Transverse colon (tissue), 4 donors: ENCODE results near the gene SPPL2C. TPM values are rescaled to one million over a fixed set of nuclear protein-coding genes. Genes with fewer than 3 reads are reported as not detected.
"Not testable (repeated sequence)": the region's sequence is repeated elsewhere in the genome, so short reads cannot be mapped to it uniquely, and the experiment has no call there.

Experiments
- DNase-seq: peaks from one replicate; pipeline ENCODE4 v3.0.0-alpha.2; 2019
- H3K27ac ChIP-seq, 4 donors: fragments of 200-600 bp; sonication (generic); 2 replicates each; pipeline ENCODE4 v1.5.1; 2016 to 2018; ENCODE audit warnings: inconsistent platforms in 4 of 4
- H3K27me3 ChIP-seq: fragments of 200-600 bp; sonication (generic); 2 replicates; pipeline ENCODE4 v1.5.1; 2017; ENCODE audit warnings: inconsistent platforms
- H3K36me3 ChIP-seq, 4 donors: fragments of 200-600 bp; sonication (generic); 2 replicates each; pipeline ENCODE4 v1.5.1; 2017 to 2019; ENCODE audit warnings: inconsistent platforms in 4 of 4
- H3K4me1 ChIP-seq, 4 donors: fragments of 200-600 bp; sonication (generic); 2 replicates each; pipeline ENCODE4 v1.5.1; 2017 to 2020; ENCODE audit warnings: inconsistent platforms in 4 of 4
- H3K4me3 ChIP-seq, 4 donors: fragments of 200-600 bp; sonication (generic); 1 replicate in 1 of 4; 2 replicates in 3 of 4; pipeline versions ENCODE4 v1.5.1 to v1.6.1; 2017 to 2019; ENCODE audit warnings: inconsistent platforms in 4 of 4
- H3K9me3 ChIP-seq, 2 donors: fragments of 200-600 bp; sonication (generic); 2 replicates each; pipeline ENCODE4 v1.5.1; 2017 to 2019; ENCODE audit warnings: inconsistent platforms in 2 of 2
- CTCF ChIP-seq, 5 experiments: fragments of 200-600 bp in 3 of 5; fragments of 450-650 bp in 2 of 5; sonication (generic) in 3 of 5; IDR thresholded peaks; 1 replicate in 2 of 5; 2 replicates in 3 of 5; pipeline ENCODE4 v1.5.1; 2016 to 2017; ENCODE audit warnings: antibody characterized with exemption in 5 of 5, inconsistent platforms in 3 of 5, mild to moderate bottlenecking in 2 of 5, moderate library complexity in 1 of 5
- EP300 ChIP-seq: sonication (generic); formaldehyde crosslinking; IDR thresholded peaks from one replicate; pipeline ENCODE4 v1.6.1; 2017; ENCODE audit warnings: antibody characterized with exemption, low read depth
- POLR2A ChIP-seq: fragments of 450-650 bp; IDR thresholded peaks from one replicate; pipeline ENCODE4 v1.6.1; 2016; ENCODE audit warnings: antibody characterized with exemption, mild to moderate bottlenecking, moderate library complexity
- POLR2AphosphoS5 ChIP-seq, 3 donors: sonication (generic); formaldehyde crosslinking; IDR thresholded peaks; one replicate each; pipeline ENCODE4 v1.6.1; 2016; ENCODE audit warnings: antibody characterized with exemption in 3 of 3
- WGBS, 2 donors: methylation state at CpG; one replicate each; pipeline ENCODE4 v1.1.5; 2018; ENCODE audit warnings: low coverage in 1 of 2; 5-methylcytosine and 5-hydroxymethylcytosine counted together
- in situ Hi-C, 4 donors: fragments of 200-750 bp; cut with MboI; loops; one replicate each; pipeline versions ENCODE4 v1.15.0 to v1.15.1; 2017; ENCODE audit warnings: low sequenced_read_pairs in 3 of 4, low pct_ligation_motif_present in 1 of 4, low pct_unique_long_range_greater_than_20kb in 1 of 4
- intact Hi-C: fragments of 100-400 bp; cut with DNase I; formaldehyde crosslinking; loops from one replicate; pipeline ENCODE4 v1.15.1; 2023; ENCODE audit warnings: low total_unique reads
- total RNA-seq, 4 donors: library from RNA; depleted of rRNA; stranded (reverse); fragments of >200 nt; gene quantifications; one replicate each; pipeline ENCODE4 v1.1.0, GENCODE V29; 2016

The SPPL2C gene
- total RNA-seq, 4 donors from 2014 or later: not detected

GRCh38 chr17:45854209-45854608 is 9.5 kb downstream of the SPPL2C start:
- Histone ChIP-seq H3K36me3 (no peaks in the 10 kb centered on the region), H3K4me3 (no peak overlapping the region), H3K27ac (no peak overlapping the region), H3K9me3 (no peaks in the 10 kb centered on the region), H3K4me1 (no peaks in the 10 kb centered on the region), H3K27me3 (peaks cover 32% of the 10 kb centered on the region)
- TF ChIP-seq POLR2AphosphoS5 (IDR thresholded peaks at IDR 0.05) (no peak), POLR2A (no peak), CTCF (IDR thresholded peaks at IDR 0.05) (no peak), EP300 (no peak)
- in situ Hi-C loops (no loop called here), intact Hi-C loops (no loop called here)
- 75 to 80% methylated on average over 9 of the region's 9 CpGs for WGBS, 2 donors
- DNase-seq: no peak

GRCh38 chr17:45855691-45856336 is 11.1 kb downstream of the SPPL2C start:
- Histone ChIP-seq H3K27ac (no peak overlapping the region), H3K4me3 (no peak overlapping the region), H3K9me3 (no peaks in the 10 kb centered on the region), H3K4me1 (no peaks in the 10 kb centered on the region), H3K27me3 (peaks cover 40% of the 10 kb centered on the region), H3K36me3 (no peaks in the 10 kb centered on the region)
- TF ChIP-seq POLR2AphosphoS5 (IDR thresholded peaks at IDR 0.05) (no peak), EP300 (no peak), POLR2A (no peak)
- 51 to 63% methylated on average over 2 of the region's 2 CpGs for WGBS, 2 donors
- intact Hi-C loops: no loop called here
- no peak for DNase-seq
- in situ Hi-C loops: no loop called here

GRCh38 chr17:45857977-45858708 is 13.5 kb downstream of the SPPL2C start:
- no peaks in the 10 kb centered on the region for H3K9me3 ChIP-seq
- WGBS, 2 donors: 21 to 42% methylated on average over 4 to 10 of the region's 10 CpGs
- H3K36me3 ChIP-seq: no peaks in the 10 kb centered on the region
- H3K27me3 ChIP-seq: peaks cover 28% of the 10 kb centered on the region
- in situ Hi-C loops: no loop called here
- DNase-seq: no peak
- H3K27ac ChIP-seq: no peak overlapping the region
- H3K4me3 ChIP-seq: no peak overlapping the region
- intact Hi-C loops: no loop called here
- TF ChIP-seq POLR2A: no peak
- TF ChIP-seq POLR2AphosphoS5 (IDR thresholded peaks at IDR 0.05): no peak
- TF ChIP-seq CTCF (IDR thresholded peaks at IDR 0.05): no peak
- no peak for TF ChIP-seq EP300
- no peaks in the 10 kb centered on the region for H3K4me1 ChIP-seq

- TF ChIP-seq POLR2AphosphoS5 (IDR thresholded peaks at IDR 0.05) (peak in 1 of 3 donors; percentile 29), CTCF (IDR thresholded peaks at IDR 0.05) (no peak), POLR2A (no peak), EP300 (no peak)
- in situ Hi-C loops (no loop called here), intact Hi-C loops (no loop called here)
- no peak for DNase-seq
- H3K27ac ChIP-seq: no peak overlapping the region
- H3K4me1 ChIP-seq: no peaks in the 10 kb centered on the region
- H3K36me3 ChIP-seq: no peaks in the 10 kb centered on the region
- peaks cover 51% of the 10 kb centered on the region for H3K27me3 ChIP-seq
- H3K9me3 ChIP-seq: no peaks in the 10 kb centered on the region
- no peak overlapping the region for H3K4me3 ChIP-seq
- whole genome bisulfite sequencing, 2 donors: 67 to 73% methylated on average over 1 to 7 of the region's 7 CpGs
Observed at GRCh38 chr17:45861165-45861564, 16.5 kb downstream of the SPPL2C start.

GRCh38 chr17:45862127-45862526 is 17.4 kb downstream of the SPPL2C start:
- H3K4me3 ChIP-seq, DNase-seq, intact Hi-C loops, H3K4me1 ChIP-seq, H3K9me3 ChIP-seq, H3K36me3 ChIP-seq, in situ Hi-C loops, H3K27ac ChIP-seq: not testable (repeated sequence)
- 84% methylated on average over 9 of the region's 9 CpGs; no CpG with 5 or more reads in 1 of the 2 donors for WGBS, 2 donors
- H3K27me3 ChIP-seq: peaks cover 58% of the 10 kb centered on the region
